Activated CD4-positive, alpha-beta T cell treated with anti-CD3 and anti-CD28 coated beads, Interleukin-2, Interleukin-4, amounts not matched to agents 100 ng/mL and 50 ng/mL, durations not matched to agents 16 hours and 8 hours (primary cell): ENCODE results near the gene MTCH1.

ENCODE experiments used
- DNase-seq: peaks from one replicate; pipeline ENCODE4 v3.0.0-alpha.2; 2020; ENCODE audit warnings: low spot score

MTCH1 gene, protein sequence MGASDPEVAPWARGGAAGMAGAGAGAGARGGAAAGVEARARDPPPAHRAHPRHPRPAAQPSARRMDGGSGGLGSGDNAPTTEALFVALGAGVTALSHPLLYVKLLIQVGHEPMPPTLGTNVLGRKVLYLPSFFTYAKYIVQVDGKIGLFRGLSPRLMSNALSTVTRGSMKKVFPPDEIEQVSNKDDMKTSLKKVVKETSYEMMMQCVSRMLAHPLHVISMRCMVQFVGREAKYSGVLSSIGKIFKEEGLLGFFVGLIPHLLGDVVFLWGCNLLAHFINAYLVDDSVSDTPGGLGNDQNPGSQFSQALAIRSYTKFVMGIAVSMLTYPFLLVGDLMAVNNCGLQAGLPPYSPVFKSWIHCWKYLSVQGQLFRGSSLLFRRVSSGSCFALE

DNA sequence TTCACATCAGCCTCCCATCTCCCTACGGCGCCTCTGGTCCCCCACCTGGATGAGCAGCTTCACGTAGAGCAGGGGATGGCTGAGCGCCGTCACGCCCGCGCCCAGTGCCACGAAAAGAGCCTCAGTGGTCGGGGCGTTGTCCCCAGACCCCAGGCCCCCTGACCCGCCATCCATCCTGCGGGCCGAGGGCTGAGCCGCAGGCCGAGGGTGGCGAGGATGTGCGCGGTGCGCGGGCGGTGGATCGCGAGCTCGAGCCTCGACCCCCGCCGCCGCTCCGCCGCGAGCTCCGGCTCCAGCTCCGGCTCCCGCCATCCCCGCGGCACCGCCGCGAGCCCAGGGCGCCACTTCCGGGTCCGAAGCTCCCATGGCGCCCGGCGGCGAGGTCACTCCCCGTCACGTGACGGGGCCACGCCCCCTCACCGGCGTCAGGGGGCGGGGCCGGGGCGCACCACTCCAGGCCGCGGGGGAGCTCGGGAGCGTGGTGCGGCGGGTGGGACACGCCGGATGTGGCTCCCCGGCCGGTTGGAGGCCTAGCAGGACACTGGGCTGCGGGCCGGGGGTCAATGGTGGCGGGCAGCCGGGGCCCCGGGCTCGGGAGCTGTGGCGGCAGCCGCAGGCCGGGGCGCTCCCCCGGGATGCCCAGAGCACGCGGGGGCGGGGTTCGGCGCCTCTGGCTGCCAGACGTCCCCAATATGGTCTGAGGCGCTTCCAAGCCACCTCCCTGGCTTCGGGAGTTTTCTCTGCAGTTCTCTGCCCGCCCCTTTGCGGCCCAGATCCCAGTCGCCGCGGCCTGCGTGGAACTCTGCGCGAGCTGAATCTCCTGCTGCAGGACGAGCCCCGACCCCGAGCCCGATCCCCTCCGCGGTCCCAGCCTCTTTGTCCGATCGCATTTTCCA lies at the start of gene MTCH1:
TSS of gene MTCH1 (minus strand) at position 389 of the 896 bp plus-strand sequence. CDS start at position 366, 23 bp downstream.
- peak; percentile 88 for DNase-seq

DNA sequence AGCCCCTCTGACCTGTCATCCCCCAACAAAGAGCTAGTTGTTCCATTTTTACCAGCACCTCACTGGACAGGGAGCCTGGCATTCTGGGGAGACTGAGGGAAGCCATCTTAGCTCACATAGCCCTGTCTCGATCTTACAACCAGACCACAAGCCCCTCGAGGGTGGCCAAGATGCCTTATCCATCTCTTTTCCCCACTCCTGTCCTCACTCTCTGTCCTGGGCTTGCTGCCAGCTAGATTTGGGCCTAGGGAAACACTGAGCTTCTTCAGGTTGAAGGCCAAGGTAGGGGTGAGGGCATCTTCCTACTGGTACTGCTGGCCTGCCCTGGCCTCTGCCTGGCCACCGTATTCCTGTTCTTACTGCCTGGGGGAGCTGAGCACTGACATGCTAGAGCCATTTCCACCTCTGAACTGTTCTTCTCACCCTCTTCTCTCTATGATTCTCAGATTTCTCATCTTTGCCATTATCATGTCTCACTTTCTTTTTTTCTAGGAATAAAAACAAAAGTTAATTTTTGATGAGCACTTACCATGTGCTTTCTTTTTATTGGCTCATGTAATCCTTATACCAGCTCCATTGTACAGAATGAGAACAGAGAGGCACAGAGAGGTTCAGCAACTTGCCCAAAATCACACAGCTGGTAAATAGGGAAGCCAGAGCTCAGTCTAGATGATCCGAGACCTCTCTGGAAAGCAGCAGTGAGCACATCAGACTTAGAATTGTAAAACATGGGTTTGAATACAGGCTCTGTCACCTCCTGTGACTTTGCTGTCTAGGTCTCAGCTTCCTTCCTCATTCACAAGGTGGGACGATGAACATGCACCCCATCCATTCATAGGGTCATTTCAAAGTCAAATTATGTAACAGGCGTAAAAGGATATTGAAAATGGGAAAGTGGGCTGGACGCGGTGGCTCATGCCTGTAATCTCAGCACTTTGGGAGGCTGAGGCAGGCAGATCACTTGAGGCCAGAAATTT lies 48.1 kb upstream of the MTCH1 start:
- no peak for DNase-seq

DNA sequence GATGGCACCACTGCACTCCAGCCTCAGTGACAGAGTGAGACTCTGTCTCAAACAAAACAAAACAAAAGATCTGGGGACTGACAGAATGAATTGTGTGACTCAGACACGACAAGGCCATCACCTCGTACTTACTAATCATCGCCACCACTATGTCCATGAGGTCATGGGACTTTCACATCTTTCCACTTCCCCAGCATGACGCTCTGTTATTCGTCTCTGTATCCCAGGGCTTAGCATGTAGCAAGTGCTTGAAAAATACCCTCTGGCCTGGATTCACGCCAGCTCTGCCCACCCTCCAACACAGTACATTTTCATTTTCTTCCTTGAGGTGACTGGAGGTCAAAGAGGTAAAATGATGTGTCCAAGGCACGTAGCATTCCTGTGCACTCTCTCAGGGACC lies 47.3 kb upstream of the MTCH1 start:
- peak; percentile 60 for DNase-seq

DNA sequence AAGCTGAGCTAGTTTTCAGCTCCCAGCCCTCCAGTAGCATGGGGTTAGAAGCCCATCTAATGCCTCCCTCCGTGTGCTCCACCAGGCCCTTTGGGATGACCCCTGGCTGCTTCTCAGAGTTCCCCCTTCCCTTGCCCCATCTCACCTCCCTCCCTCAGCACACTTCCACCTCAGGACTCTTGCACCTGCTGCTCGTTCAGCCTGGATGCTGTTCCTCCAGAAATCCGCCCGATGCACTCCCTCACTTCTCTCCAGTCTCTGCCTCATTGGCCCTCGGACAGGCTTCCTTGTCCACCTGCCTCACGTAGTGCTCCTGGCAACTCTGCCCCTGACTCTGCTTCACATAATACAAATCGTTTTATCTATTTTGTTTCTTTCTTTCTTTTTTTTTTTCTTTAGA lies 46.2 kb upstream of the MTCH1 start:
- DNase-seq: no peak

DNA sequence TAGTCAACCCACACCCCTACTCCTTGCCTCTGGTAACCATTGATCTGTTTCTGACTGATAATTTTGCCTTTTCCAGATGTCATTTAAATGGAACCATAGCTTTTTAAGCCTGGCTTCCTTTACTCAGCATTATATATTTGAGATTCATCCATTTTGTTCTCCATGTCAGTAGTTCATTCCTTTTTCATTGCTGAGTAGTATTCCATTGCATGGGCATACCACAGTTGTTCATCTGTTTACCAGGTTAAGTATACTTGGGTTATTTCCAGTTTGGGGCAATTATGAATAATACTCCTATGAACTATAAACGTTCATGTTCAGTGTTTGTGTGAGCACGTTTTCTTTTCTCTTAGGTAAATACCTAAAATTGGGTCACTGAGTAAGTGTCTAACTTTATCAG lies 44.6 kb upstream of the MTCH1 start:
- DNase-seq: no peak

DNA sequence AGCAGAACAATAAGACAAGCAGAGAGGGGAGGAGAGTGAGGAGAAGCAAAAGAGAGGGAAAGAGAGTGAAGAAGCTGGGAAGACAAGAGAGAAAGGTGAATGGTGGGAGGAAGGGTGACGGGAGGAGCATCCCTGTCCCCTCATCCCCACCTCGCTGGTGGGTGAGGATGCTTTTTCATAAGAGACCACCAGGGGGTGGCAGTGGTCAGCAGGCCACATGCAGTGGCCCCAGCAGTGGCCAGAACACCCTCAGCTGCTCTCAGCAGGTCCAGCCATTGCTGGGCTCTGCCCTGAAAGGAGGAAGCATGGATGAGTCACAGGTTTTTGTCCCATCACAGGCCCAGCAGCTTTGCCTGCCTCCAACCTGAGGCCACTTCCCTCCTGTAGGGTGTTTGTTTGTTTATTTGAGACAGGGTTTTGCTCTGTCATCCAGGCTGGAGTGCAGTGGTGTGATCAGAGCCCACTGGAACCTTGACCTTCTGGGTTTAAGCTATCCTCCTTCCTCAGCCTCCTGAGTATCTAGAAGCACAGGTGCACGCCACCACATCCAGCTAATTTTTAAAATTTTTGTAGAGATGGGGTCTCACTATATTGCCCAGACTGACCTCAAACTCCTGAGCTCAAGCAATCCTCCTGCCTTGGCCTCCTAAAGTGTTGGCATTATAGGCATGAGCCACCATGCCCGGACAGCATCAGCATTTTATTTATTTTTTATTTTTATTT lies 43.4 kb upstream of the MTCH1 start:
- peak; percentile 66 for DNase-seq

DNA sequence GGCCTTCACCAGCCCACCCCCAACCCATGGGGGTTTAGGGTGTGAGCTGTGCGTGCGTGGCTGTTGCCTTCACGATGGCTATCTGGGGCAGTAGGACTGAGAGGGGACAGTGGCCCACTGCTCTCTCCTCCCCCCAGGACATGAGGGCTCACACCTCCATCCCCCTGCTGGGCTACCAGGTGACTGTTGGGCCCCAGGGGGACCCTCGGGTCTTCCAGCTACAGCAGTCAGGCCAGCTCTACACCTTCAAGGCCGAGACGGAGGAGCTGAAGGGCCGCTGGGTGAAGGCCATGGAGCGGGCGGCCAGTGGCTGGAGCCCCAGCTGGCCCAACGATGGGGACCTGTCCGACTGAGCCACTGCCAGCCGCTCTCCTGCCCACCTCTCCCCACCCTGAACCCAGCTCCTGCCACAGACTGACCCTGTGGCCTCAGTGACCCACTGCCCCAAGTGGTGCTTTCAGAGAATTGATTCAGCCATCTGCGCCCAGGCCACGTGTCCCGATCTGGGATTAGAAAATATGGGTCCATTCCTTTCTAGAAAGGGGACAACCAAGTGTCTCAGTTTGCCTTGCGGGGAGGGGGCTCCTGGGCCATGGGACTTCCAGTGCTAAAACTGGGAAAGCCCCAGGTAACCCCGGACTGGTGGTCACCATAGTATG lies 41.9 kb upstream of the MTCH1 start:
- no peak for DNase-seq

DNA sequence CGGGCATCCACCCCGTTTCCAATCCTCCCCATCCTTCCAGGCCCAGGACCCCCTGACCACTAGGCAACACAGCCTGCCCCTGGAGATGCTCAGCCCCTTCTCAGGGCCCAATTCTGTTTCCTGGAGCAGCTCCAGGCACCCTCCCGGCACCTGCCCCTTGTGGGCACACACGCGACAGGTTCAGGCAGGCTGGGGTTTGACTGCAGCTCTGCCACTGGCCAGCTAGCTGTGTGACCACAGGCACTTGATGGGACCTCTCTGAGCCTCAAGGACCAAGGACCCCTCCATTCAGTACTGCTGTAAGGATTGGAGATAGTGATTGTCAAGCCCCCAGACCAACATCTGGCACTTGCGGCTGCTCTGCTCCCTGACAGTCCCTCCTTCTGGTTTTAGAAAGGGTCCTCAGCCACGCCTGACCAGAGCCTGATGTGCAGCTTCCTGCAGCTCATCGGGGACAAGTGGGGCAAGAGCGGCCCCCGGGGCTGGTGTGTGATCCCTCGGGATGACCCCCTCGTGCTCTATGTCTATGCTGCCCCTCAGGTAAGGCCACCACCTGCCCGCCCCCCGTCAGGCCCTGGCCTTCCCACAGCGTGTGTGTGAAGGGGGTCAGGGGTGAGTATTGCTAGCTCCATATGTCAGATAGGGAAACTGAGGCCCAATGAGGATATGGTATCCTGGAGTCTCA lies 41.2 kb upstream of the MTCH1 start:
- DNase-seq: no peak

DNA sequence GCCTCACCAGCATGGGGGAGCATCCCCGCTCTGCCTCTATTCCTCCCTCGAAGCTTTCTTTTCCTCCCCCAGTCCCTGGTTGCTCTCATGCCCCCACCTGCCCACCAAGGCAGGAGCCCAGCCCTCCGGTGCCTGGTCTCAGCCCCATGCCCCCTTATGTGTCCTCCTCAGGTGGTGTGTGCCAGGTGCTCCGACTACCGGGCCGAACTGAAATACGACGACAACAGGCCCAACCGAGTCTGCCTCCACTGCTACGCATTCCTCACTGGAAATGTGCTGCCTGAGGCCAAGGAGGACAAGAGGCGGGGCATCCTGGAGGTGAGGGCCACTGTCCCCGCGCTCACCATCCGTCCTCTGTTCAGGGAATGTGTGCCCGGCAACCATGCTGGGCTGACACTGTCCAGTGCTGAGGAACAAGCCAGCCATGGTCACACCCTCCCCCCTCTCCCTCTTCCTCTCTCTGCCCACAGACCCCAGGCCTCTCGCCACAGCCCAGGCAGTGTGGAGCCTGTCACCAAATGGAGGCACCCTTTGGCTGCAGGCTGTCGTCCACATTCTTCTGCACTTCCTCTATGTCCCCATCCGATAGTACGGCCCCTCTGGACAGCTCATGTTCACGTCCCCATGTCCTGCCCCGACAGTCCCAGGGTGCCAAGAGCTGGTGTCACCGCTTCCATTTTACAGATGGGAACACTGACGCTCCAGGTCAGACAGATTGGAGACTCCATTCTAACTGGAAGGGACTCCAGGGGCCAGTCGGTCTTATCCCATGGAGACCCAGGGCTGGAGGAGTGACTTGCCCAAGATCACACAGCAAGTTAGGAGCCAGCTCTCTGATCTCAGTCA lies 39.8 kb upstream of the MTCH1 start:
- no peak for DNase-seq

DNA sequence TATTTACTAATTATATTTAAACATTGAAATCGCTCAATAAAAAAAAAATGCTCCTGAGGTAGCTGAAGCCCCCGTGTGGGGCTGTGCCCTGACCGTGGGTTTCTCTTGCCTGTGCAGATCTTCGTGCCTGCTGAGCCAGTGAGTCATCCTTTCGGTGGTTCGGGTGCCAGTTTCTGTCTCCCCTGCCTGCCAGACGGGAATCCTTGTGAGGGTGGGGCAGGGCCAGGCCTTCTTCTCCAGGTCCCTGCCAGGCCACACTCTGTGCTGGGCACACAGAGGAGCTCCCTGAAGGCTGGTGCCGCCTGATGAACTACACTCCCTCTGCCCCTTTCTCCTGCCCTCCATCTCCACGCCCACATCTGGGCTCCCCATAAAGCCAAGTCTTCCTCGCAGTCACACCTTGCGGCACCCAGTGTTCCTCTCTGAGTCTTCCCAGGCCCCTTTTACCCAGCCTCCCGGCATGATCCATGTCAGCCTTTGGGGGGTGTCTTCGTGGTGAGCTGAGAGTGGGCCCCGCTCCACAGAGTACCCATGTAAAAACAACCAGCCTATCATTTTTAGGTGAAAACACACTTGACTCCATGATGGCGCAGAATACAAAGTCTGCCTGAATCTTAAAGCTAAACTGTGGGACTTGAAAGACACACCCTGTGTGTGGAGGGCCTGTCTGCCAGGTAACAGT lies 38.8 kb upstream of the MTCH1 start:
- peak; percentile 89 for DNase-seq

DNA sequence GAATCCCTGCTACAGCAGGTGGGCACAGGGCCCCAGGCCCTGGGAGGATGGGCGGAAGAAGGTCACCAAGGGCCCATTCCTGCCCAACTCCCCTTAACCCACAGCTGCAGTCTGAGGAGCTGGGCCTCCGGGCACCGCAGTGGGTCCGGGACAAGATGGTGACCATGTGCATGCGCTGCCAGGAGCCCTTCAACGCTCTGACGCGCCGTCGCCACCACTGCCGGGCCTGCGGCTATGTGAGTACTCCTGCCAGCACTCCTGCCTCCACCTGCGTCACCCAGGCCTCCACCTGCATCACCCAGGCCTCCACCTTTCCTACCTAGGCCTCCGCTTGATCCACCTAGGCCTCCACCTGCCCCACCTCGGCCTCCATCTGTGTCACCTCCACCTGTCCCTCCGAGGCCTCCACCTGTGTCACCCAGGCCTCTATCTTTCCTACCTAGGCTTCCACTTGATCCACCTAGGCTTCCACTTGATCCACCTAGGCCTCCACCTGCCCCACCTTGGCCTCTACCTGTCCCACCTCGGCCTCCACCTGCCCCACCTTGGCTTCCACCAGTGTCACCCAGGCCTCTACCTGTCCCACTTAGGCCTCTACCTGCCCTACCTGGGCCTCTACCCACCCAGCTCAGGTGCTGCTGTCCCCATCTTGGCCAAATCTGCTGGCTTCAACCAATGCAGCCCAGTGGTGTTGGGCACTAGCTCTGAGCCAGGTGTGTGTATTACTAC lies 36.3 kb upstream of the MTCH1 start:
- DNase-seq: no peak

DNA sequence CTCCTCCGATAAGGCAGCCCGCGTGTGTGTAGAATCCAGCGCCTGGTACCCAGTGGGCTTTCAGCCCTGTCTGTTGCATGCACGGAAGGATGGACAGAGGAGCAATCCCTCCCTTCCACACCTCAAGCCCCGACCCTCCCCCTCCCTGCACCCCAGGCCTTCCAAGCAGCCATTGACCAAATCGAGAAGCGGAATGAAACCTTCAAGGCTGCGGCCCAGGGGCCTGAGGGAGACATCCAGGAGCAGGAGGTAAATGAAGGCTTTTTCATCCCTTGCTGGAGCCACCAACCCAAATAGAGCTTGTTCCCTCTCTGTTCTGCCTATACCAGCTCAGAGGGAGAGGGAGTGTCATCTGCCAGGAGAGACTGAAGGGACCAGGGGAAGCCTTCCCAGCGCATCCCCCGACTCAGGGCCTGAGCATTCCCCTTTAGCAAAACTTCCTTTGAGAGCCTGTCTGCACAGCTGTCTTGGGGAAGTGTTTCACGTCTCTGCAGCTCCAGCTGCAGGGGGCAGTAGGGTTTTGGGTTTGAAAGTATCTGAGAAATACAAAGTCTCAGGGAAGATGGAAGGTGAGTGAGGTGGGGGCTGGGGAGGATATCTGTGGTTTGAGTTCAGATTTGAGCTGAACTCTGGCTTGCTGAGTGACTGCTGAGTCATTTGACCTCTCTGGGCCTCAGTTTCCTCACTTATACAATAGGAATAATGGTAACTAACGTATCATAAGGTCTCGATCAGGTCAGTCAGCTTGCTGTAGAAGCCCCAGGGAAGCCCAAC lies 35.5 kb upstream of the MTCH1 start:
- DNase-seq: peak; percentile 92

DNA sequence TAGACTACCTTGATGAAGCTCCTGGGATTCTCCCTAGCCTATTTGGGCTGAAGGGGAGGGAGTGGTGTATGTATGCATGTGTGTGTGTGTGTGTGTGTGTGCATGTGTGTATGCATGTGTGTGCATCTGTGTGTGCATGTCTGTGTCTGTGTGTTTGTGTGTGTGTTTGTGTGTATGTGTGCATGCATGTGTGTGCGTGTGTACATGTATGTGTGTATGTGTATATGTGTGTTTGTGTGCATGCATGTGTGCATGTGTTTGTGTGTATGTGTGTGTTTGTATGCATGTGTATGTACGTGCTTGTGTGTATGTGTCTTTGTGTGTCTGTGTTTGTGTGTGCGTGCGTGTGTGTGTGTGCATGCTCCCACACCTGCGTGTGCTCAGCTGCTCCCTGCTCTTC lies 34.8 kb upstream of the MTCH1 start:
- no peak for DNase-seq

DNA sequence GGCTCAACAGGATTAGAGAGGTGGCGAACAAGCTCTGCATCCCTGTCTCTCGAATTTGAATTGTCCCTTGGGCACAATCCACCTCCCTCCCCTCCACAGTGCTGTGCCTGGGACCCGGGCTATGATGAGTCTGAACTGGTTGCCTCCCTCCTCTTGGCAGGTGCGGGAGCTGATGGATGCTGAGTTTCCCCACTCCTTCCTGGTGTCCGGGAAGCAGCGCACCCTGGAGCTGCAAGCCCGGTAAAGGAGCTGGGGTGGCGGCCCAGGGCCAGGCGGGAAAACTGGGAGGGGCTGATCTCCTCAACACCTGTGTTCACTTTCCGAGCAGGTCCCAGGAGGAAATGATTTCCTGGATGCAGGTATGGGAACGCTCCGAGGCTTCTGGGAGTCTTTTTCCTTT lies 34.4 kb upstream of the MTCH1 start:
- no peak for DNase-seq

DNA sequence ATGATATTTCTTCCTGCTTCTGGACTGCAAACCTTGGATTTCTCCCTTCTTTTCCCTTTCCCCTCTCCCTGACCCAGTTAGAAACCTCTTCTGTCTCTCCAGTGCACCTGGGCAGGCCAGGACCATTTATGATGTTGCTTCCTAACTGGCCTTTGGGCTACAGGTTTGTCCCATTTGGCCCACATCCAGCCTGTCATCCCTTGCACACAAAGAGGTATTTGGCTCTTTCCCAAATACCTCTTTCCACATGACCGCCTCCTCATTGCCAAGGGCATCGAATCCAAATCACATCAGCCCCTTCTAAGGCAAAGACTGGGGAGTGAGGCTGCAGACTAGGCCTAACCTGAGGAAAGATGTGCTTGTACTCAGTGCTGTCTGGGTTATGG lies 33.1 kb upstream of the MTCH1 start:
- DNase-seq: no peak

DNA sequence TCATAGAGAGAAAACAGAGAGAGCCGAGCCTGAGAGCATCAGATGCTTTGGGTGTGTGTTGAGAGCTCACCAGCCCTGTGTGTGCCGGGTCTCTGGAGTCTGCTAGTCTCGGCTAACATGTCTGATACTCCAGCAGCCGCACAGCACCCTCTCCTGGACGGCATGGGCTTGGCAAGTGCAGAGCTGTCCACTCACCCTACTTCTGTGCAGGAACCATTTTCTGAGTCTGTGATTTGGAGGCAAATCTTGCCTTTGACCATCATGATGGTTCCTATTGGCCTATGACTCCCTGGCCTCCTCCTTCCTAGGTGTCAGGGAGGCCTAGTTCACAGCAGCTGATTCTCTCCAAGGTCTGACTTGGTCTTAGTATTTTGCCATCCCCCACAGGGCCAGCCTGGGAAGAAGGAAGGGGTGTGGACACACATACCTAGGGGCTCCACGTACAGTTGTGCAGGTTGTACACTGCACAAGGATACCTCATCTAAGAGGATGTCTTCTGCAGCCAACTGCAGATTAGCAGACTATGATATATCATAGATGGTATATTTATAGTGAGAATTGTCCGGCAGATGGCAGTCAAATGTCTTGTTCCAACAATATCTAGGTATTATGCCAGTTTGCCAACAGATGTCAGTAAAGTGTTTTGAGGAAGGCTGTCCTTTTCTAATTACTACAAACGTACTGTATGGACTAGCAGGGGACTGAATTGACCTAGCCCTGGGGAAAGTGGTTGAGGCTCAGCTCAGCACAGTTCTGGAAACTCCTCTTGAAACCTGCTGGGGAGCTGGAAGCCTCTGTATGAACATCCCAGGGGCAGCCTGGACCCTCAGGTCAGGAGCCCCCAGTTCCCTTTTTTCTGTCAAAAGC lies 32.4 kb upstream of the MTCH1 start:
- peak; percentile 95 for DNase-seq
